CD4-positive, alpha-beta T cell treated with Interleukin-6 at 100 ng/mL for 8 hours (primary cell): ENCODE measurements around the gene MSI2.
A peak's percentile ranks its signal among the peaks of the same experiment; 100 is the strongest.

Experiments
- DNase-seq: peaks from one replicate; pipeline ENCODE4 v3.0.0-alpha.2; 2020; ENCODE audit warnings: mixed read lengths, low spot score

MSI2 gene

DNA sequence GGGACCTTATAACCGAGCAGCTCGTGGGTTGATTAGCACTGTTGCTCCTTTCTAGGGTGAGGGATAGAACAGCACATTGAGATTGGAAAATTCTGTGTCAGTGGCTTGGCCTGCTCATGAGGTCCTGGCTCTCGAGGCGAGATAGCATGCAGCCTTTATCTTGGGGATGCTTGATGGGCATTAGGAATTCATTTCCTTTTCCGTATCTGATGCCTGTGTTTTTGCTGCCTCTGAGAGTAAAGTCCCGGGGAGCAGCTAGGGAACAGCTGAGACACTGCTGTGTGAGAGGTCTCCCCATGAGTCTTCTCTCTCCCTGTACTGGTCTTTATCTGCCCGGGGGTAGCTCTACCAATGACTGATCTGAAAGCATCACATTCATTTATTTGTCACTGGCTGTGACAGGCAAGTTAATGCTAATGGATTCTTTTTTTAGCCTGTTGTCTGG lies 14.5 kb downstream of the MSI2 start:
- DNase-seq = no peak

DNA sequence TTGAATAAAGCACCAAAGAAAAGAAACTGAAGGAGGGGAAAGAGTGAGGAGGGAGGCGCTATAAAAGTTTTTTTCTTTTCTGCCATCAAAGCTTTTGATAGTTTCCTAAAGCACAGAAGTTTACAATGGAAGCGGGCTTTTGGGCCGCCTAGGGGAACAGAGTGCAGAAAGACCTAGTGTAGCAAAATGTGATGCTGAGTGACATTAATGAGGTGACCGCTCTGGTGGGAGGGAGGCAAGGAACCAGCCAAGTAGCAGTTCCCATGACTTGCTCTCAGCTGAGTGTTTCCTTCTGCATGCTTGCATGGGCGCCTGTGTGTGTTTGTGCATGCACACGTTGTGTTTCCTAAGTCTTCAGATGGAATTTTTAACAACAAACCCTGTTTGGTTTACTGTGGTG lies 15.5 kb downstream of the MSI2 start:
- no peak for DNase-seq

DNA sequence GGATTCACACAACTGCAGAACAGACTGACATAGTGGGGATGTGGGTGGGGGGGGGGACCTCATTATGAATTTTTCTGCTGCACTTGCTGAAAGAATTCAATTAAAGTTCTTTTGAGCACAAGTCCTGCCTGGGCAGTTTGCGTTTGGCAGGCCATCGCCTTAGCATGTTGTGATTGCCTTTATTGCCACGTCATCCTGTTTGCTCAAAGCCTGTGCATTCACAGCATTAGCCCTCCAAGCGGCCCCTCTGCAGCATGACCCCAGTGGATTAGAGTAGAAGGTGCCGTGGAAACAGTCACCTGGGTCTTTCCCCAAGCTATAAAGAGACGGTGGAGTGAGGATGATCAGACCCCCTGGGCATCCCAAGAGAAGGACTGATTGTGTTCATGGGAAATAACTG lies 17.2 kb downstream of the MSI2 start:
- DNase-seq = no peak

GRCh38 chr17:57274162-57274561 lies 17.8 kb downstream of the MSI2 start:
- DNase-seq = no peak

- DNase-seq = no peak
Observed at GRCh38 chr17:57275071-57275764, 18.9 kb downstream of the MSI2 start.

DNA sequence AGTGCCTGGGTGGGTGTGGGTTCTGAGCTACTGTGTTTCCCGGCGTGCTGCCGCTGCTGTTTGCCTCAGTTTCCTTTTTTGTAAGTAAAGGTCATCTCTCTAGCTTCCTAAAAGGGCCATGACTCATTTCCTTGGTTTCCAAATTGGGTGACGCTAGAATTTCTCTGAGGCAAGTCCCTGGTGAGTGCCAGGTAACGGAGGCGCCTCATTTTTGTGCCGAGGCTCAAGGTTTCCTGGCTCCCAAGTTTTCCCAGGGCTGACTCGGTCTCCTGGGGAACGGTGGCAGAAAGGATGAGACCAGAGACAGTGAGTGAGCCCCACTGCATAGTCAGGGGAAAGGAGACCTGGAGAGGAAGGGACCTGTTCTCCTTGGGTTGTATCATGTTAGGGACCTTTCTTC lies 20.3 kb downstream of the MSI2 start:
- no peak for DNase-seq

GRCh38 chr17:57277923-57278604 lies 21.7 kb downstream of the MSI2 start:
- no peak for DNase-seq

- no peak for DNase-seq
Observed at GRCh38 chr17:57278740-57279387, 22.5 kb downstream of the MSI2 start.

DNA sequence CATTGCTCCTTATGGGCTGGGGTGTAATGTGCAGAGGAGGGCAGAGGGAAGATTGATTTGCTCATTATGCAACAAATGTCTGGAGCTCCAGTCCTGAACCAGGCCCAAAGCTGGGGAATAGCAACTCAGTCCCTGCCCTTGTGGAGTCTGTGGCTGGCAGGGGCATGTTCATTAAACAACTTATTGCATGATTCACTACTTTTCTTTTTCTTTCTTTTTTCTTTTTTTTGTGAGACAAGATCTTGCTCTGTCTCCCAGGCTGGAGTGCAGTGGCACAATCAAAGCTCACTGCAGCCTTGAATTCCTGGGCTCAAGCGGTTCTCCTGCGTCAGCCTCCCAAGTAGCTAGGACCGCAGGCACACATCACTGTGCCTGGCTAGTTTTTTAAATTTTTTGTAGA lies 23.1 kb downstream of the MSI2 start:
- DNase-seq = no peak

DNA sequence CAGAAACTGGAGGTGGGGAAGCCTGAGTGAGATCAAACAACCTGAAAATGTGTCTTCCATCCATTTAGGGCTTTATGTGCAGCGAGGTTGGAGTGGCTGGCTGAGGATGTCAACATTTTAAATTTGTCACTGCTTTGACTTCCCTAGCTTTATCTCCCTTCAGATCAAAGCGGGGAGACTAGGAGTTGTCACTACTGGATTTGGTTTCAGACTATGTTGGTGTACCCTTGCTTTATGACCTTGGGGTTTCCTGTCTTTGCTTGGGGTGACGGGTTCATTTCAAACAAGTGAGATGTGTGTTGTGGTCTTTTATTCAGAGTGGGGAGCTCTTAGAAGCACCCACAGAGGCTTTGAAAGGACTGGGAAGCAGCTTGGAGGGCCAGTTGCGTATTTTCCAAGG lies 25.6 kb downstream of the MSI2 start:
- DNase-seq = peak; percentile 18

- DNase-seq = no peak
Observed at GRCh38 chr17:57282296-57282695, 26.0 kb downstream of the MSI2 start.

- DNase-seq = no peak
Observed at GRCh38 chr17:57283203-57283971, 27.1 kb downstream of the MSI2 start.

DNA sequence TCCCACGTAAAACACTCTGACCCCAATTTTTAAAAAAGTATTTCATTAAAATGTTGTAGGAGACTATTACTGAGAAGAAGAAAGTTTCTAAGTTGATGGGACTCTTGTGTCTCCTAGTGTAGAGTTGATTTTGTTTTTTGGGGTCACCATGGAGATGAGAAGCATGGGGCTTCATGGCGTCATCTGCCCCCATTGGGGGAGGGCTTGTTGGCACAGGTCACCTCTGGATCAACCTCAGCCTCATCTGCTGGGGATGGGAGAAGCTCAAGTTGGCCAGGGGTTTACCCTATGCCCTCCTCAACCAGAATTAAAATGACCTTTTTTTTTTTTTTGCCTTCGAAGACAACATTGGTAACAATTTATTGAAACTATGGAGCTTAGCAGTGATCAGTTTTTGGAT lies 28.3 kb downstream of the MSI2 start:
- DNase-seq = peak; percentile 4

DNA sequence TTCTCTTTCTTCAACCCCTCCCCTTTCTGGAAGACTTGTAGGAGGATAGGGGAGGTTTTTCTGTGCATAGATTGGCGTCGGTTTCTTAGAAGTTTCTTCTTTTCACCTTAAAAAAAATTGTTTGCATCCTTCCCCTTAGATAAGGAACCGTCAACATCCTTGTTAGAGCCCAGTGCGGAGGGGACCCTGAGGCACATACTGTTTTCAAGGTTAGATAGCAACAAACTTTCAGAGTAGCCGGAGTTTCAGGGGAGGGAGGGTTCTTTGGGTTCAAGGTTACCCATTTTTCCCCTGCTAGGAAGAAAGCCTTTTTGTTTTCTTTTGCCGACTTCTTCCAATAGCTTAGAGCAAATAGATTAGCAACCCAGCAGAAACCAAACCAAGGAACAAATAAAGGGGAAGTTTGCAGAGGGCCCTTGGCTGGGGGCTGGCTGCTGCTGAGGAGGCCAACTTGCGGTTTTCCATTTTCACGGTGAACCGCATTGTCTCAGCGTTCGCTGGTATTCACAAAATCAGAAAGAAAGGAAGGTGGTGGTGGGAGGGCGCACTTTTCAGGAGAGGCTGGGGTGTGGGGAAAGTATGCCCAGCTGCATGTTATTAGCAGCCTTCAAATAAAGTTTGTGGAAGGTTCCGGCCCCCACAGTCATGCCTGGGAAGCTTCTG lies 28.8 kb downstream of the MSI2 start:
- DNase-seq = peak; percentile 19

DNA sequence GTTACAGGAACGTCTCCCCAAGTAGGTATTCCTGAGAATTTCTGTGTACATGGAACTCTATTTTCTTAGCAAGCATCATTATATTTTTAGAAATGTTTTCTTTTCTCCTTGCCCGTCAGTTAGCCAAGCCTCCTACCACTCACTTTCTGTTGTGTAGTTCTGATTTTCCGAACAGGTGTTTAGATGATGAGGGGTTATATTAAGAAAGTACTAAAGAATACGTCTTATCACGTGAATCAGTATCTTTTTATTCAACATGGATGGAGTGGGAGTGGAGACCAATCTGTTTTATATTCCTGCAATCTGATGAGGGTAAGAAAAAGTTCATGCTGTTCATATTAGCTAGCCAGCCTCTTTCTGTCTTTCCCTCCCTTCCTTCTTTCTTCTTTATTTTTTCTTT lies 29.4 kb downstream of the MSI2 start:
- DNase-seq = no peak

DNA sequence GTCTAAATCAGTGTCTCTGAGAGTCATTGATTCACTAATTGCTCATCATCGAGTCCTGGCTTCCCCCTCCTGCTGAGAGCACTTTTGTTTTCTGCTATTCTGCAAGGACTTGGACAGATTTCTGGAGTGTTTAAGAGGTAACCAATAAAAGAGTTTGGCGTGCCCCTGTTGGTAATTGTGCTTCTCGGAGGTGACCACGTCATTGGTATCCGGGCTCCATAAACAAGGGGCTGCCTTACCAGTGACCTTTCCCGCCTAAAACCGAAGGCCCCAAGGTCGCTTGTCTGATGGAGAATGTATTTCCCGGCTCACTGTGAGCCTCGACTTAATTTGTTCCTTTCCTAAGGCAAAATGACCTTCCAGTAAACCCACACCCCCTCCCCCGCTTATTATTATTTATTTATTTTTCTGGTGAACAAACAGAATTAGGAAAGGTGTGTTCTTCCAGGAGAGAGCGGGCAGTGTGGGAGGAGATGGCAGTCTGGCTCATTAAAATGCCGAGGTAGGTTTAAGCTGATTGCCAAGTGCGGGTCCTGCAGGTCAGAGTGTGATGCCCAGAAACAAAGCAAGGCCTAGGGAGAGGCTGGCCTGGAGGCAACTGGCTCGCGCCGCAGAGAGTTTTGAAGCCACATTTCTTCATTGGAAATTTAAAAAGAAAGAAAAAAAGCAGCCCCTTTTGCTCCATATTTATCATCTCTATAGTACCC lies 30.2 kb downstream of the MSI2 start:
- DNase-seq = no peak

GRCh38 chr17:57288040-57288772 lies 31.9 kb downstream of the MSI2 start:
- DNase-seq = no peak

GRCh38 chr17:57288773-57289121 lies 32.4 kb downstream of the MSI2 start:
- no peak for DNase-seq

GRCh38 chr17:57289130-57289529 lies 32.8 kb downstream of the MSI2 start:
- no peak for DNase-seq

- no peak for DNase-seq
Observed at GRCh38 chr17:57289613-57290012, 33.3 kb downstream of the MSI2 start.

GRCh38 chr17:57290981-57291380 lies 34.7 kb downstream of the MSI2 start:
- no peak for DNase-seq
